Left colon (tissue), 2 donors: ENCODE measurements around the gene SNRNP48. TPM values are rescaled to one million over a fixed set of nuclear protein-coding genes. Genes with fewer than 3 reads are reported as not detected.
A peak's percentile ranks its signal among the peaks of the same experiment; 100 is the strongest.

Experiments
- ATAC-seq: fragments of 200-7000 bp; cut with Tn5 transposase; one replicate; pipeline ENCODE4 v1.9.1; 2020; ENCODE audit warnings: mild to moderate bottlenecking, moderate library complexity
- DNase-seq, 2 donors: peaks; one replicate each; pipeline ENCODE4 v3.0.0-alpha.2; 2020
- intact Hi-C, 2 donors: fragments of 100-400 bp; cut with DNase I in 1 of 2; cut with micrococcal nuclease in 1 of 2; formaldehyde crosslinking; loops; one replicate each; pipeline versions ENCODE4 v1.11.2 to v1.14.0; 2022; cut with DNase I, micrococcal nuclease
- total RNA-seq, 2 donors: library from RNA; stranded (reverse); fragmentation: NEBNext Ultra II Directional; extraction: Animal tissue kit (Norgen Biotek cat#: 25700); gene quantifications; one replicate each; pipeline ENCODE4 v1.2.1, GENCODE V29; 2021
- donor health status: DM: no; HTN: no; CAD: no.
- donor health status: DM: yes; HTN: yes; CAD: no.

Gene SNRNP48
- total RNA-seq, 2 donors from 2014 or later, result 11.1 to 11.6 TPM

- ATAC-seq, result no peak
These were observed 40.8 kb downstream of the SNRNP48 start for GRCh38 chr6:7630792-7631191.

DNA sequence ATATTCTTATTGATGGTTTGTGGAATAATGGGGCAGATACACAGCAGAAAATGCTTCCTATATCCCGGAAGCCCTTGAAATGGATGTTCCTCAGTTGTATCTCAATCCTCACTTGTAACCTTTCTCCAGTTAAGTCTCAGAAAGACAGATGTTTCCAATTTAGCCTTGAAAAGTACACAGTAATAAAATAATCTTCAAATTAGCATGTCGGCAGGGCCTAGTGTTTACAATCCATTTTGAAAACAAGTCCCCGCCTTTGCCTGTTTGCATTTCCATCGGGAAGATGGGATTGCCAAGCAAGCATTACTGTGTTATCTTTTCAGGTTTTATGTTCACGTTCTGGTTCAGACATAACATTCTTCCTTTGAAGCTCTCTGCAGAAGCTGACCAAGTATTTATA, 41.5 kb downstream of the SNRNP48 start:
- intact Hi-C loops, result no loop called here
- peak; percentile 80 for ATAC-seq
- no peak for DNase-seq

More at GRCh38 chr6:7630792-7631191, 40.8 kb downstream of the SNRNP48 start:
- DNase-seq, result no peak
- intact Hi-C loops, result no loop called here

DNA sequence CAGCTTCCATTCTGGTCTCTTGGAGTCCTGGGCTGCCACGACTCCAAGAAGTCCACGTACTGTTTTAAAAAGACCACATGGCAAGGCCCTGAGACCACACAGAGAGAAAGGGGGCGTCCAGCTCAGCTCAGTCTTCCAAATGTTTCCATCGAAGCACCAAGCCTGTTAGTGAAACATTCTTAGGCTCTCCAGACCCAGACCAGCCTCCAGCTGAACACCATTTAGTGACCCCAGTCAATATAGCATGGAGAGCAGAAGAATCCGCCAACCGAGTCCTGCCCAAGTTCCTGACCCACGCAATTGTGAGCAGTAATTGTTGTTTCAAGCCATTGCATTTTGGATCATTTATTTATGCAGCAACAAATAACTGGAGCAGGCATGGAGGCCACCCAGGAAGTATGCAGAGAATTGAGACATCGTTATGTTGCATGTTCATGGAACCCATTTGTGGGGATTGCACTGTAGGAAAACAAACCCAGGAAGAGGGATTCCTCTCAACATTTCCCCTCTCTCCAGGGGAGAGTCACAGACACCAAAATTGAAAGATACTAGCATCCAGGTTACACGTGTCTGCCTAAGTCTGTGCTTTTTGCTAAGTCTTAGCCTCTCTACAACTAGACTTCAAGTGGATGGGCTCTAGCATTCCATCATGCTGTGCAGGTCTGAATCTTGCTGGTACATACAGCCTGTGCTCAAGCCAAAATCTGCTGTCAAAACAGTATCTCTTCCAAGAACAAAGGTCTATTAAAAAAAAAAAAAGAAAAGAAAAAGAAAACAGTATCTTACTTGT, 42.7 kb downstream of the SNRNP48 start:
- DNase-seq (no peak), ATAC-seq (no peak)
- intact Hi-C loops, result no loop called here

DNA sequence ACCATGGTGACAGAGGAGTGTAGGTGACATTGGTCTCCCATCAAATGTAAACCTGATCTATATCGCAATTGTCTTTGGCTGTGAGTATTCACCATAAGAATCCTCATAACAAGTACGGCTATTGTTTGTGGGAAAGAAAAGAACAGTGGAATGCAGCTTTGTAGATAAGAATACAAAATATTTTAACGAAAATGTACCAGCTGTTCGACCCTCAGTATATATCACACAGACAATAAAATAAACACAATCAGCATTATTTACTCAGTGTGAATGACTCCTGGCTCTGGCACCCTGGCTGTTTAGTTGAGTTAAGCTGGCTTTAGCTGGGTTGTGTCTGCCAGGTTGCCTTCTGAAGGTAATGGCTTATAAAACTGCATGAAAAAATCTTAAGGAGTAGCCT, 43.4 kb downstream of the SNRNP48 start:
- peak; percentile 55 for ATAC-seq
- no peak for DNase-seq
- intact Hi-C loops, result no loop called here

DNA sequence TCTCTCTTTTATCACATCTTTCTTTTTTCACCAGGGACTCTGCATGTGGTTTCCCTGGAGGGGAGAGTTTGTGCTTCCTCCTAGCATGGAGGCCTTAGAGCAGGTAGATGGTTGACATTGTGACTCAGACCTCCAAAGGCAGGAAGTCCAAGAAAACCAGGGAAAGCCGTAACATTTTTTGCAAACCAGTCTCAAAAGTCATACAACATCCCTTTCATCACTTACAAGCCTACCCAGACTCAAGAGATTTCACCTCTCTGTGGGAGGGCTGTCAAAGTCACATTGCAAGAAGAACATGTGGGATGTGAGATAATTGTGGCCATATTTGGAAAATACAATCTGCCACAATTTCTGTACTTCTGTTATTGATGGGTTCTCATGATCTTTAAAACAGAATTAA, 46.2 kb downstream of the SNRNP48 start:
- DNase-seq (no peak), ATAC-seq (no peak)
- intact Hi-C loops, result no loop called here

- DNase-seq, result no peak
- intact Hi-C loops, result no loop called here
- ATAC-seq, result no peak
These were observed 47.5 kb downstream of the SNRNP48 start for GRCh38 chr6:7637533-7637932.

GRCh38 chr6:7639427-7639826, 49.4 kb downstream of the SNRNP48 start:
- ATAC-seq (no peak), DNase-seq (no peak)
- intact Hi-C loops, result no loop called here

DNA sequence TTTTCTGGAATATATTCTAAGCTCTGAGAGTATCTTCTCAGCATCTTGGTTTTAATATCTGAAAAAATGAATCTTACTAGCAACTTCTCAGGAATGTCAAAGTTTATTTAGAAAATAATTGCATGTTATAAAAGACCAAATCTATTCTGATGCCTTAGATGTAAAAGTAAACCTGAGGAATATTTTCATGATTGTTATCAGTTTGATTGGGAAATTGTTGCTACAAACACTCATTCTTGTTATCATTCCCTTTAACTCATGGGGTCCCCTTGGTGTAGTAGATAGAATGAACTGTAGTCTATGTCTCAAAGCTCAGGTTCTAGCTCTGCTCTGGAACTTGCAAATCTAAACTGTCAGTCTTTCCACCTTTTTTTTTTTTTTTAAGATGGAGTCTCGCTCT, 50.0 kb downstream of the SNRNP48 start:
- ATAC-seq (no peak), DNase-seq (no peak)
- intact Hi-C loops, result no loop called here

DNA sequence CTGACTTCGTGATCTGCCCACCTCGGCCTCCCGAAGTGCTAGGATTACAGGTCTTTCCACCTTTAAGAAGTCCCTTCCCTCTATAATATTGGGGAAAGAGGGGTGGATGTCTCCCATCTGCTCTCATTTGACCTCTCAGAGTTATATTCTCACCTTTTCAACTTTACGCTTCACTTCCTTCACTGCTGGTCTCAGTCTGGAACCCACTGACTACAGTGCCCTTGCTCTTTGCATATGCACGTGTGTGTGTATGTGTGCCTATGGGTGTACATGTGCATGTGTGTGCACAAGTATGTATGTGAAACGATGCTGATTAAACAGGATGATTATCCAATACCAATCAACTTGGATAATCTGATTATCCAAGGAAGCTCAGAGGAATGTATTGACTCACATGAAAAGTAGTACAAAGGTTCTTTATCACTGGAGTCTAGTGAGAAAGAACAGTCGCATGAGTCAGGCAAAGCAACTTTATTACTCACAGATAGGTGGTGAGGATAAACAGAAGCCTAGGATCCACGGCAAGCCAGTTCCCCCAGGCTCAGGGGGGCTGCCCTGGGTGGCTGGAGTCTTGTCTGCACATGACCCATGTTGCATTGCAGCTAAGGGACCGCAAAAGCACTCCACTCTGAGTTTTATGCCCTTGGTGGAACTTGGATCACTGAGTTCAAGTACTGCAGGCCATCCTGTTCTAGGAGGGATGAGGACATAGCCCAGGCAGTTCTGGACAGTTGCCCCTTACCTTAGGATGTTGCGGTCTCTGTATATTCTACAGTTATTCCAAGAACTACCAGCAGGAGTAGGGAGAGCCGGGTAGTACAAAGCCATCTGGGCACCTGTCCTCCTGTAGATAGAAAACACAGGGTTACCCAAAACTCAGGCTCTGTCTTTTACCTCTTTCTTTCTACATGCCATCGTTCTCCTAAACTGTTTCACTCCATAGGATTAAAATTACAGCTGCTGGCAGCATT, 50.9 kb downstream of the SNRNP48 start:
- ATAC-seq (peak; percentile 72), DNase-seq (no peak)
- intact Hi-C loops, result no loop called here

DNA sequence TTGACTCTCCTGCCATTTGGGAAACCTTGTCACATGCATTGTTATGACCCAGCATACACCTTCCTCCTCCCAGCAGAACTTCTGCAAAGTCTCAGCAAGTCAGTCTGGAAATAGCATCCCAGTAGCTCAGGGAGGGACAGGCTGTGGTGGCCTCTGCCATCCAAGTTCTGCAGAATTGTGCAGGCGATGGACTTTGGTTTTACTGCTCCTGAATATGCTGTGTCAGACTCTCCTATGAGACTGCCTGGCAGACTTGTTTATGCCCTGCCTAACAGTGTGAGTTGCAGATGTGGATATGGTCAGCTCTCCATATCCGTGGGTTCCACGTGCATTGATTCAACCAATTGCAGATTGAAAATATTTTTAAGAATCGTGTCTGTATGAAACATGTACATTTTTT, 52.8 kb downstream of the SNRNP48 start:
- intact Hi-C loops, result no loop called here

DNA sequence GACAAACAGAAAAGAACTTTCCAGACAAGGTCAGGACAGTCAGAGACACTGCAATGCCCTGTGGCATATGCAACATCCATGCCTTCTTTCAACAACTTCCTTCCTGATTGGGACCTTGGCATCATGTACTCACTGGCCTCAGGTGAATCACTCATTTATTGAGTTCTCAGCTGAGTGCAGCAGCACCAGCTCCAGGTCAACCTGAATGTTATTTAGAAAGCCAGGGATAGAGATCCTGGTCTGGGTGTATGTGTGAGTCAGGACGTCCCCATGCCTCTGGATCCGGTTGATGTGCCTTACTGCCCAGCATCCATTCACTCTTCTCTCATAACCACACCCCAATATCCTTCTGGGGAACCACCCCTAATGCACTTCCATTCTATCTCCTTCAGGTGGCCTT, 54.4 kb downstream of the SNRNP48 start:
- intact Hi-C loops, result no loop called here
- ATAC-seq (peak; percentile 48), DNase-seq (no peak)

More for the DNA sequence above, 52.8 kb downstream of the SNRNP48 start:
- DNase-seq (peak; percentile 15 to 39), ATAC-seq (peak; percentile 94)

- DNase-seq, result no peak
- intact Hi-C loops, result no loop called here
- ATAC-seq, result no peak
These were observed 56.4 kb downstream of the SNRNP48 start for GRCh38 chr6:7646394-7646793.

- DNase-seq, result no peak
- no peak for ATAC-seq
- intact Hi-C loops, result no loop called here
These were observed 57.5 kb downstream of the SNRNP48 start for GRCh38 chr6:7647504-7647903.

- intact Hi-C loops, result no loop called here
- ATAC-seq, result no peak
- DNase-seq, result no peak
These were observed 59.2 kb downstream of the SNRNP48 start for GRCh38 chr6:7649037-7649810.

GRCh38 chr6:7650878-7651277, 60.9 kb downstream of the SNRNP48 start:
- DNase-seq, result no peak
- intact Hi-C loops, result no loop called here
- no peak for ATAC-seq

DNA sequence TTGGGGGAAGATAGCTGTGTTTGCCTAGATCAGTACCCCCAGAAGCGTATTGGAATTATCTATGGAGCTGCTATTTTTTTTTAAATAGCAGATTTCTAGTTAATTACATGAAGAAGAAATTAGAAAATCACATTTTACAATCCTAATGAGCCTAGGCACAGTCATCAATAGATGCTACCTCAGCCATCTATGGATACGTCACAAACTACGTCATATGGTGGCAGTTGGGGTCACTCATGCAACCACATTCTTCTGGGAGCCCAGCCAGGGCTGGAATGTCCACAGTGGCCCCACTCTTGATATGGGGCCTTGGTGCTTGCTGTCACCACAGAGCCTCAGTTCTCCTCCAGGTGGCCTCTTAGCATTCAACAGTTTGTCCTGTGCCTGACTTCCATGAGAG, 63.0 kb downstream of the SNRNP48 start:
- DNase-seq (no peak), ATAC-seq (no peak)
- intact Hi-C loops, result no loop called here

GRCh38 chr6:7656355-7656754, 66.4 kb downstream of the SNRNP48 start:
- intact Hi-C loops, result no loop called here
- DNase-seq, result no peak
- ATAC-seq, result no peak

DNA sequence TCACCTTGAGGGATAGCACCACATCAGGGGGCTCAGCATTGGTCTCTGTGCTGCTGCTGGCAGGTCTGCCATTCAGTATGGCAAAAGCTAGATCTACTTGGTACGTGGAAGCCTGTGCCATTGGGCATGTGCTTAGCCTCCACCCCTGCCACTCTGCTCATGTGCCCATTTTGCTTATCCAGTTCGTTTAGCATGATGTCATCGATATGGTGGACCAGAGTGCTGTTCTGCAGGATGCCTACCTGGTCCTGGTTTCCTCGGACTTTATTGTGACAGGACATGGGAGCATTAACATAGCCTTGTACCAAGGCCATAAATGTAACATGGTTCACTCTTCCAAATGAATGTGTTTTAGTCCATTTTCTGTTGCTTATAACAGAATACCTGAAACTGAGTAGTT, 68.5 kb downstream of the SNRNP48 start:
- ATAC-seq, result no peak
- intact Hi-C loops, result no loop called here
- no peak for DNase-seq

GRCh38 chr6:7661364-7661763, 71.4 kb downstream of the SNRNP48 start:
- intact Hi-C loops, result no loop called here
- ATAC-seq, result no peak

More at GRCh38 chr6:7661364-7661763, 71.4 kb downstream of the SNRNP48 start:
- DNase-seq, result no peak
